Raji (cell line): ENCODE measurements around the gene CD34.

ENCODE experiments used
- POLR2A ChIP-seq: IDR thresholded peaks from 2 replicates; pipeline ENCODE4 v1.6.1; 2011; ENCODE audit warnings: low read depth, low read length, control low read depth; ENCODE audit not compliant: insufficient read depth

CD34 gene

DNA sequence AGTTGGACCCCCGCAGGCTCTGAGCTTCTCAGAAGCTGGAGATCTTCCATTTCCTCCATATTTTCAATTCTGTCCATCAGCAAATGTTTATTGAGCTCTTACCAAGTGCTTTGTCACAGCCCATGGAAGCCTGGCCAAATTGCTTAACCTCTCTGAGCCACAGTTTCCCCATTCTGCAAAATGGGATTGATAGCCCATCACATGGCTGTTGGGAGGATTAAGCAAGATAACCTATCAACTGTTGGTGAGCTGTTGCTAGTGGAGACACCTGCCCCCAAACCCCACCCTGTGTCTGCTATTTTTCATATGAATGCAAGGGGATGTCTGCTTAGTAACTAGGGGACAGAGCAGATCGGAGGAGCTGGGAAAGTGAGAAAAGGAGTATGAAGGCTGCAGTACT lies 38.3 kb downstream of the CD34 start:
- no peak for TF ChIP-seq POLR2A

DNA sequence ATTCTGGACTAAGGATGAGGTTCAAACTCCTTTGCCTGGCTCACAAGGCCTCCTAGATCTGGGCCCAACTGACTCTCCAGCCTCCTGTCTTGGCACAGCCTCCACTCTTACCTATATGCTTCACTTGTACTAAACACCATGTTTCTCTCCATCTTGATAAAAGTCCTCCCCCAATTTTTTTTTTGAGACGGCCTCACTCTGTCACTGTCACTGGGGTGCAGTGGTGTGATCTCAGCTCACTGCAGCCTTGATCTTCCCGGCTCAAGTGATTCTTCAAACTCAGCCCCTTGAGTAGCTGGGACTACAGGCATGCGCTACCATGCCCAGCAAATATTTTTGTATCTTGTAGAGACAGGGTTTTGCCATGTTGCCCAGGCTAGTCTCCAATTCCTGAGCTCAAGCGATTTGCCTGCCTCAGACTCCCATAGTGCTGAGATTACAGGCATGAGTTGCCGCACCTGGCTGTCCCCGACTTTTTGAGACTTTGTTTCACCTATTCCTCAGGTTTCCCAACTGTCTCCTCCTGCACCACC lies 39.7 kb downstream of the CD34 start:
- TF ChIP-seq POLR2A: no peak

DNA sequence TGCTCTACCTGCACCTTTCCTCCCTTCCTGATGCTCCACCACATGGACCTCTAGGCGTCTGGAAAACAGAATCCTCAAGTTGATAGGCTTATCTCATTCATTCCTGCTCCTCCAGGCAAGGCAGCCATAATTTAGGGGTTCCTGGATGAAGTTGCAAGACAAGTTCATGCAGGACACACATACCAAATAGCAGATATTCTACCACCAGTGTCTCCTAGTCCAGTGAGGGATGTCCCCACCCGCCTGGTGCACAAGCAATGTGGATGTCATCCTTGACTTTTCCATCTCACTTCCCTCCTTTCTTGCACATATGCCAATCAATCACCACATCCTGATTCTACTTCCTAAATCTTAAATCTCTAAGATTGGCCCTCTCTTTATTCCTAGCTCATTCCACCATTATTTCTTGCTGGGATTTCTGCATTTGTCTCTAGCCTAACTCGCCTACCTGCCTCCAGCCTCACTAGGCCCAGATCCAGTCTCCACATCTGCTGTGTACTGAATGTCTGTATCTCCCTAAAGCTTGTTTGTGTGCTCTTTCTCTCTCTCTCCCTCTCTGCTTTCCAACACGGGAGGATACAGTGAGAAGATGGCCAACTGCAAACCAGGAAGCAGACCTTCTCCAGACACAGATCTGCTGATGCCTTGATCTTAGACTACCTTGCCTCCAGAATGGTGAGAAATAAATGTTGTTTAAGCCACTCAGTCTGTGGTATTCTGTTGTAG lies 40.5 kb downstream of the CD34 start:
- TF ChIP-seq POLR2A: no peak

DNA sequence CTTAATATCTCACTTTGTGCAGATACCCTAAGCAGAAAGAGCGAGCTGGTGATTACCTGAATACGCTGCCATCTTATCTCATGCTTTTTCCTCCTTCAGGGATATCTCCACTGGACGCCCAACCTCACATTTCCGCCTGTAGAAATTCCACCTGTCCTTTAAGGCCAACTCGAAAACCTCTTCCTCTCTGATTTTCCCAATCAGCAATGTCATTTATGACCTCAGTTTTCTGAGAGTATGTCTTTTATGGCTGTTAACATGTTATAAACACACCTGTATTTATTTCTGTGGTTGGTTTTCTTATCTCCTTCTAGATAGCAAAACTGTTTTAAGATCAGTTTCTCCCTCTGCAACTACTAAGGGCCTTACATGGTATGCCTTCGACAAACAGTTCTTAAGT lies 41.1 kb downstream of the CD34 start:
- TF ChIP-seq POLR2A: no peak

DNA sequence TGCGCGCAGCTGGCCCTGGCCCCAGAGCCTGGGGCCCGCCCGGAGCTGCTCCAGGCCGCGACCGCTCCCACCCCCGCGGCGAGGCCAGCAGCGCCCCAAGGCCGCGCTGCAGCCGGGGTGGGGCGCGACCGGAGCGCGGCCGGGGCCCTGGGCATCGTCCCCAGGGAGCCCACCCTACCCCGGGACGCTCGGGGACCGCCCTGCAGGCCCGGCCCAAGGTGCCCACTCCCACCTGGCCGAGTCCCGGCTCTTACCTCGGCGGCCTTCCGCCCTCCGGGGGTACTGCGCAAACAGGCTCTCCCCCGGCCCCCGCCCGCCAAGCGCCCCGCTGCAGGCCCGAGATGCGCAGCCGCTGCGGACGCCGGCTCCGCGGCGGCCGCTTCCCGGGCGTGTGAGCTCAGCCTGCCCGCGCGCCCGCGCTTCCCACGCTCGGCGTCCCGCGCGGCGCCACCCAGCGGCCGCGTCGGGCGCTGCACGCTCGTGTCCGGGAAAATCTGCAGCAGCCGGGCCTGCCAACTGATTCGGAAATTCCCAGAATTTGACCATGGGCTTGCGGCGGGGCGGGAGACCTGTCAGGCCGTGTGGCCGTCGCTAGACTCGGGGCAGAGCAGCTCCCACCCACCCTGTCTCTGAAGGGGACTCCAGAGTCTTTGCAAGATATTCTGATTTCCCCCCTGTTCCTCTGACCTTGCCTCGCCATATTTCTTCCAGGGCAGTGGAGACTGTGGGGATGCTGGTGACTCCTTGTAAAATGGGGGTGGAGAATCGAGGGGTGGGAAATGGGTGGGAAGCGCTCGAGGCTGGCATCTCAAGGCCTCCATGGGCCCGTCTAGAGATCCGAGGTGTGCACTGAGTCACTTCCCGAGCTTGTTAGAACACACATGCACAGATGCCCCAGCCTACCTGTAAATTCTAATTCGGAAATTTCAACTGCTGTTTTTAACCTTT lies 41.9 kb downstream of the CD34 start:
- TF ChIP-seq POLR2A: peak; percentile 61

DNA sequence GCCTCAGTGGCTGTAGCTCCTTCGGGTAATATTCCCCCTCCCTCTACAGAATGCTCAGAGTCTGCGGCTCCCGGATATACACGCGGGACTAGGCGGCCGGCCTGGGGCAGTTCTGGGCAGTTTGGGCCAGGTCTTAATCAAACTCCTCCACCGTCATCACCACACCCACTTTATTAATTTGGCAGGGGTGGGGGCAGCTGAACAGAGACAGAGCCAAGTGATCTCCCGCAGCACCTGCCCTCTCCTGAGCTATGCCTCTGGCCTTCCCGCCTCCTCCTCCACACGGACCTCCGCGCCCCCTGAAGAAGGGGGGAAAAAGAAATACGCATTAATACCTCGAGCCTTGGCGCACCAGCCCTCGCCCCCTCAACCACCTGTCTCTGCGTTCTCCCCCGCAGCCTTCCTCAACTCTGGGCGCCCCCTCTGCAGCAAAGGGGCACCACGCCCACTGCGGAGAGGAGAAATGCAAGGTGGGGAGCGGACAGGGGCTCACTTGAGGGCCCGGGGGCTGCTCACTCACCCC lies 42.6 kb downstream of the CD34 start:
- no peak for TF ChIP-seq POLR2A

DNA sequence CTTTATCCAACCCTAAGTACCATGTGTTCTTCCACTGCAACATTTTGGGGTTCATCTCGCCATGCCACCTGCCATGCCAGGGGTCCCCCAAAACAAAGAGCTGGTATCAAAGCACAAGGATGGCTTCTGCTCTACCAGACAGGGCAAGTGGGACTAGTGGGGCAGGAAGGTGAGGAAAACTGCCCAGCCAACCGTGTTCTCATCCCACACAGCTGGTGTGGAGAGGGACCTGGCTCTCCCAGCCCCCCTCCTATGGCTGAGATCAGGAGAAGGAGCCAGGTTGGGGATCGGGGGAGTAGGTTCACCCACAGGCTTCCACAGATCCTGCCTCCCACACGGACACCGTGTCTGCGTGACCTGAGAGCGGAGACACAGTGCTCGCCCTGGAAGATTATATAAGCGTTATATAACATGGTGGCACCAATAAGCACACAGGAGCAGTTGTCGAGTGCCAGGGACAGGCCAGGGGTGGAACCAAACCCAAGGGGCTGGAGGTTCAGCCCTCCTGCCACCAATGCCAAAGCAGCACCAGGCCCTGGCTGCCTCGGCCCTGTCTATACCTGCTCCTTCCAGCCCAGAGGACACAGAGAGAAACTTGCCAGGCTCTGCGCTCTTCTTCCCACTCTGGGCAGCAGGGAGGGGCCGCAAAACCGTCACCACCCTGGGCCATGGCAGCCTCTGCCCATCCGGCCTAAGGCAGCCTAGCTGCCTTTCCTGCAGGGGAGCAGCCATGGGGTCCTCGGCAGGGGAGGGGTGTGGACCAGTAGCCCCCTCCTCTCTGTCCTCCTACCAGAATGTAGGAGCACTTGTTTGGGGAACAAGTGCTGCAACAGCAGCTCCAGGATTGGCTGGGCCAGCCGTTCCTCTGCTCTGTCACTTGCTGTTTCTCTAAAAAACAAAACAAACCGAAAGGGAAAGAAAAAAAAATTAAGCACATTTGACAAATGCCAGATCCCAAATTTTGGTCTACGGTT lies 43.5 kb downstream of the CD34 start:
- no peak for TF ChIP-seq POLR2A

DNA sequence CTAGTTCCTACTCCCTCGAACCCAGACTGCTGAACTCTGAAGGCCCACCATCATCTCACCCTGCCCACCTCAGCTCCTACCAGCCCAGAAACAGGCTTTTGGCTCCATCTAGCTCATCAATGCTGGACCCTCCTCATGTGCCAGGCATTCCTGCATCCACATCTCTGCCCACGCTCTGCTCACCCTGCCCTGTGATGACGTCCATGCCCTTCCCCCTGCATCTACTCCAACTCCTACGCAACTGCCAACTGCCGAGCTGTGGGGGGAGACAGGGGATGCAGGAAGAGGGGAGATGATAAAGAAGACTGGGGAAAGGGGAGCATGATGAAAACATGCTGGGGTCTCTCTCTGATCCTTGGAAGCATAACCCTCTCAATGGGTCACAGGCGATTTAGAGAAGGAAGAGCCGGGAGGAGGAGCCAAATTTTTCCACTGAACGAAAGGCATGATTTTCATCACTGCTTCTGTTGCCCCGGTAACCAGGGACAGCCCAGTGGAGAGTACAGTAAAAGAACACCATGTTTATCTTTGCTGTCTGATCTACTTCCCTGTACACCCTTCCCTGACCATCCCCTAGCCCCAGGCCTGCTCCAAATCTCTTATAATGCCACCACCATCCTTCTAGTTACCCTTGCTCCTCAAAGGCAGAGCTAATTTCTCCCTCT lies 44.3 kb downstream of the CD34 start:
- no peak for TF ChIP-seq POLR2A

DNA sequence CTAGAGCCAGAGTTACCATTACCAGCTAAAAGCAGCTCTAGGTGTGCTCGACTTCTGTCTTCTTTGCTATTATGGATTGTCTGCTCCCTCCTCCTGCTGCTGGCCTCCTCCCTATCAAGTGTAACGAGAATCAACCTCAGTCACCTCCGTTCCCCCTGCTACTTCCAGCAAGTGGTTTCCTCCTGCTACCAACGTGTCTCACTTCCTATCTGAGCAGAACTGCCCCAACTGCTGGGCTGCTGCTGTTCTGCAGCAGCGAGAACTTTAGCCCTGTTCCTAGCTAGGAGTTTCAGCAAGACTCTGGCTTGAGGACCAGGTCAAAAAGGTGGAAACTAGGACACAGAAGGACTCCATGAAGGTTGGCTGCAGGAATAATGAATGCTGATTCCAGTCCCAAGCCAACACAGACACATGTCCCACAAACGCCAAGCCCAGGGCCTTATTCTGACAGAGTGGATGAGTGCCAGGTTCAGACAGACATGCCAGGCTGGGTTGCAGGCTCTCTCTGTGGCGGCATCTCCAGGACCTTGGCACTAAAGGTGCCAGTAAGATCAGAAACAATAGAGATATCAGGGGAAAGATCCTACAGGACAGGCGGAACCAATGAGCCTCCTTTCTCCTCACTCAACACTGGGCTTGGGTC lies 46.9 kb downstream of the CD34 start:
- TF ChIP-seq POLR2A: no peak

DNA sequence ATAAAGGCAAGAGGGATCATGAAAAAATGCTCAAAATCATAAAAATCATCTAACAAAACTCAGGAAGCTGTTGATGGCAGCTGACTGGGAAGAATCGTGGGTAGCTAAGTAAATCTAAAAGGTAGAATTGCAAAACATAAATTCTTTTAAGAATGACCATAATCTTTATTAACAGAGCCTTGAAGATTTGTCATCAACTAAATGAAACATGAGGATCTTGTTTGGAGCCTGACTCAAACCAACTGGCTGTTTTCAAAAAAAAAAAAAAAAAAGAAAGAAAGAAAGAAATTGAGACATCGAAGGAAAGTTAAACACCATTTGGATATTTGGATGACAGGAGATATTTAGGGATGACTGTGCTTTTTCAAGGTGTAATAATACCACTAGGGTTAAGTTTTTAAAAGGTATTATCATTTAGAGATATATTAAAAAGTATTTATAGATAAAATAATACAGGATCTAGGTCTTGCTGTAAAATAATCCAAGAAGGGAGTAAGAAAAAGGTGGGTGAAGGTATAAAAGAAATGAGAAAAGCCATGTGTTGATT lies 48.6 kb downstream of the CD34 start:
- TF ChIP-seq POLR2A: no peak

DNA sequence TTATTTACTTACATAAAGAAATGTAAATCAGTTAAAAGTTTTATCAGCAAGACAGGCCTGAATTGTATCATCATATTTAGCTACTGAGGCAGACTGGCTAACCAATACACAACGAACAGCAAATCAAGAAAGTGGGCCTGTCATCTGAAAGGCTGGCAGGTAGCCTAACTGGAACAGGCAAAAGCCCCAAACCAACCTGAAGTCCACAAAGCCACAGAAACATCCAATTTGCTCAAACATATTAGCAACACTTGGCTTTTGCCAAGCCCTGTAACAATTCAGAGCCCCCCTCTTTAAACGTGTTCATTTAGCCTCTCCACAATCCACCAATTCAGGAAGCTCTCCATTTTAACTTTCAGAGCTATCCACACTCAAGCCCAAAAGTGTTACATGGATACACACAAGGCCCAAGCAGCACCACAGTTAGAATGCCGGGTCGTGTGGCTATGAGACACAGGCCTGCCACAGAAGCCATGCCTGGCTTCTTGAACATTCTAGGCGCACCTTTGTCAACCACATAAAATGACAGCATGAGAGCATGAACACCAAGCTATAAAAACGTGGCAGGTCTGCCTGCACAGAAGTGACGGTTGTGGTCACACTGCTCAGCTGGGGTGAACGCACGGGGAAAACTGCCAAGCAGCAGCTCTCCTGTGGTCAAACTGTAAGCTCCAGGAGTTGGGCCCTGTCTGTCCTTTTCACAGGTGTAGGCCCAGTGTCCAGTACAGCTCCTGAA lies 49.3 kb downstream of the CD34 start:
- TF ChIP-seq POLR2A: no peak

DNA sequence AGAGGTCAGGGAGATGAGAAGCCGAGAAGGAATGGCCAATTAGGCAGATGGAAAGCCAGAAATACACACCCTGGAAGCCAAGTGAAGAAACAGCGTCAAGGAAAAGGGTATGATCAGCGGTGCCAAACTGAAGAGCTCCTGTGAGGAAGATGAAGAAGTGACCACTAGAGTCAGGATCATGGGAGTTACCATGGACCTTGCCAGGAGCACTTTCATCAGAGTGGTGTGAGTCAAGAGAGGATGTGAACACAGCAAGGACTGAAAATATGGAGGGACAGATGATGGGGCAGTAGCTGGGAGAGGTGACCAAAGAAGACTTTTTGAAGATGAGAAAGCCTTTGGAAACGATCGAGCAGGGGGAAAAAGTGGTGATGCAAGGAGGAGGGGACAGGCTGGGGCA lies 50.4 kb downstream of the CD34 start:
- TF ChIP-seq POLR2A: no peak

DNA sequence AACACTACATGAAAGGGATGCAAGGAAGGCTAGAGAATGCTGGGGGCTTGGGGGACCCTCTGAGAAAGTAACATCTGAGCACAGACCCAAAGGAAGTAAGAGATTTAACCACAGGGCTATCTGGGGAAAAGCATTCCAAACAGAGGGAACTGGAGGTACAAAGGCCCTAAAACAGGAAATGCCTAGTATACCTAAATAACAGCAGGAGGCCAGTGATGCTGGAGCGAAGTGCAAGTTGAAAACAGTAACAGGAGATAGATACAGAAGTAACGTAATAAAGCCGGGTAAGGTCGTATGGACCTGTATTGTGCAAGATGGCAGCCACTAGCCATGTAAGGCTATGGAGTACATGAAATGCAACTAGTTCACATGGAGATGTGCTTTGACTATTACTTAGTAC lies 52.1 kb downstream of the CD34 start:
- no peak for TF ChIP-seq POLR2A
